ENCODE data around the gene GMPPA. TPM values are rescaled to one million over a fixed set of nuclear protein-coding genes. Genes with fewer than 3 reads are reported as not detected.
A peak's percentile ranks its signal among the peaks of the same experiment; 100 is the strongest.

The GMPPA gene
- total RNA-seq, 4 donors from 2014 or later = 16.2 to 32.6 (median 19.9) TPM

DNA sequence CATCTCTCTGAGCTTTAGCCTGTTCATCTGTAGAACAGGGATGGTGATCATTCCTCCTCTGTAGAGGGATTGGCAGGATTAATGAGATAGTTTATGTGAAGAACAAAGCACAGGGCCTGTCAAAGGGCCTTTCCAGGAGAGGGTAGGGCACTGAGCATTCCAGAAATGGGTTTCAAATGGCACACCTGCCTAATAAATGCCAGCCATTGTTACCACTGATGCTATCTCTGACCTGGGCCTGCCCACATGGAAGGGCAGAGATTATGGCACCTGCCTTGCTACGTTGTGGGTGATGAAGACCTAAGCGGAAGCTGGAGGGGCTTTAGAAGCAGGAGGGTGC lies 31.0 kb upstream of the GMPPA start:
- Histone ChIP-seq H3K36me3 (peaks cover 14 to 70% (median 44%) of the 10 kb centered on the region in 4 donors), H3K4me1 (peaks cover 42 to 95% (median 89%) of the 10 kb centered on the region in 4 donors)
- WGBS = 60% methylated on average over 2 of the region's 2 CpGs

DNA sequence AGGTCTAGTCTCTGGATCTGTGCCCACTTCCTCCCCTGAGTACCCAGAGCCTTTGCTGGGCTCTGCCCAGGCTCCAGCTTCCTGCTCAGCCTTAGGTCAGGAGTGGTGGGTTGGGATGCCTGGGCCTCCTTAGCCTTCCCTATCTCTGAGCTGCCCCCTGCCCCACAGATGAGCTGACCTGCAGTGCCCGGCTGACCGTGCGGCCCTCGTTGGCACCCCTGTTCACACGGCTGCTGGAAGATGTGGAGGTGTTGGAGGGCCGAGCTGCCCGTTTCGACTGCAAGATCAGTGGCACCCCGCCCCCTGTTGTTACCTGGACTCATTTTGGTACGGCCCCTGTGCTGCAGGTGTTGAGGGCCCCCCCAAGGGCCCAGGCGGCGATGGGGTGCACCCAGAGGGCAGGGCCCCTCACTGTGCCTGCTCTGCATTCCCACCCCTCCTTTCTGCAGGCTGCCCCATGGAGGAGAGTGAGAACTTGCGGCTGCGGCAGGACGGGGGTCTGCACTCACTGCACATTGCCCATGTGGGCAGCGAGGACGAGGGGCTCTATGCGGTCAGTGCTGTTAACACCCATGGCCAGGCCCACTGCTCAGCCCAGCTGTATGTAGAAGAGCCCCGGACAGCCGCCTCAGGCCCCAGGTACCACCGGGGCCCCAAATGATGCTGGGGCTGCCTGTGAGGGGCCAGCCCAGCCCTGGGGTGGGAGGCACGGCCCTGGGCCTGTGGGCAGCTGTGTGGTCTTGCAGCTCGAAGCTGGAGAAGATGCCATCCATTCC lies 30.1 kb upstream of the GMPPA start:
- no peak for DNase-seq (ENCODE audit: extremely low spot score)
- WGBS = 67% methylated on average over 3 of the region's 23 CpGs
- Histone ChIP-seq H3K27me3 (no peaks in the 10 kb centered on the region), H3K4me1 (peaks cover 42 to 93% (median 83%) of the 10 kb centered on the region in 4 donors), H3K4me3 (no peak overlapping the region), H3K36me3 (peaks cover 16 to 71% (median 49%) of the 10 kb centered on the region in 4 donors), H3K9me3 (no peaks in the 10 kb centered on the region), H3K27ac (replicated peaks in 1 of 4) (peak overlapping the region; percentile 94 to 99 (median 96))
- TF ChIP-seq CTCF (IDR thresholded peaks at IDR 0.05) = no peak
- TF ChIP-seq POLR2A (IDR thresholded peaks at IDR 0.05; ENCODE audit: low read depth) = no peak
- TF ChIP-seq EP300 (IDR thresholded peaks at IDR 0.05) = no peak
- TF ChIP-seq POLR2AphosphoS5 (IDR thresholded peaks at IDR 0.05) = no peak
- intact Hi-C loops (cut with DNase I) = no loop called here

More for the DNA sequence above, 31.0 kb upstream of the GMPPA start:
- intact Hi-C loops (cut with DNase I) = no loop called here
- no peaks in the 10 kb centered on the region for H3K9me3 ChIP-seq
- no peaks in the 10 kb centered on the region for H3K27me3 ChIP-seq
- DNase-seq (ENCODE audit: extremely low spot score) = no peak
- peak overlapping the region; percentile 94 to 99 (median 96) for H3K27ac ChIP-seq (replicated peaks in 1 of 4)
- no peak overlapping the region for H3K4me3 ChIP-seq
- TF ChIP-seq POLR2AphosphoS5 (IDR thresholded peaks at IDR 0.05) (peak in 1 of 2 donors; percentile 38), POLR2A (IDR thresholded peaks at IDR 0.05; ENCODE audit: low read depth) (no peak), CTCF (IDR thresholded peaks at IDR 0.05) (no peak), EP300 (IDR thresholded peaks at IDR 0.05) (no peak)

DNA sequence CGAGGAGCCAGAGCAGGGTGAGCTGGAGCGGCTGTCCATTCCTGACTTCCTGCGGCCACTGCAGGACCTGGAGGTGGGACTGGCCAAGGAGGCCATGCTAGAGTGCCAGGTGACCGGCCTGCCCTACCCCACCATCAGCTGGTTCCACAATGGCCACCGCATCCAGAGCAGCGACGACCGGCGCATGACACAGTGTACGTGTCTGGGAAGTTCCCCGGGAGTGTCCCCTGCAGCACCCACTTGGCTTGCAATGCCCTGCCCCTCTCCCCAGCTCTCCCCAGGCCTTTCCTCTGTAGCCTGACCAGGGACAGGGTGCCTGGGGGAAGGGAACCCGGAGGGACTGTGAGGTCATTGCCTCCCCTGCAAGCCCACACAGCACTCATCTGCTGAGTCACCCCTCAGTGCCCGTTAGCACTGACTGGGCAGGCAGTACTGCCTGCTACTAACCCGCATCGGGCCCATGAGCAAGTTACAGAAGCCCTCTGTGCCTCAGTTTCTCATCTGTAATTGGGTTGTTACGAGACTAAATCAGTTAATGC lies 29.4 kb upstream of the GMPPA start:
- intact Hi-C loops (cut with DNase I) = no loop called here
- Histone ChIP-seq H3K36me3 (peaks cover 18 to 74% (median 51%) of the 10 kb centered on the region in 4 donors), H3K4me3 (no peak overlapping the region), H3K9me3 (no peaks in the 10 kb centered on the region), H3K4me1 (peaks cover 36 to 93% (median 79%) of the 10 kb centered on the region in 4 donors), H3K27me3 (no peaks in the 10 kb centered on the region), H3K27ac (replicated peaks in 1 of 4) (peak overlapping the region; percentile 94 to 99 (median 96))
- TF ChIP-seq POLR2A (IDR thresholded peaks at IDR 0.05; ENCODE audit: low read depth) (no peak), EP300 (IDR thresholded peaks at IDR 0.05) (no peak), POLR2AphosphoS5 (IDR thresholded peaks at IDR 0.05) (peak; percentile 43 to 47)
- WGBS = 92% methylated on average over 9 of the region's 16 CpGs
- no peak for DNase-seq (ENCODE audit: extremely low spot score)

- intact Hi-C loops (cut with DNase I) = no loop called here
- H3K27me3 ChIP-seq = peaks cover 0 to under 1% (median 0%) of the 10 kb centered on the region in 4 donors
- no peaks in the 10 kb centered on the region for H3K9me3 ChIP-seq
- H3K4me3 ChIP-seq = no peak overlapping the region
- TF ChIP-seq POLR2A (IDR thresholded peaks at IDR 0.05; ENCODE audit: low read depth) = no peak
- TF ChIP-seq CTCF (IDR thresholded peaks at IDR 0.05) = no peak
- TF ChIP-seq EP300 (IDR thresholded peaks at IDR 0.05) = no peak
- TF ChIP-seq POLR2AphosphoS5 (IDR thresholded peaks at IDR 0.05) = no peak
- WGBS = 51% methylated on average over 4 of the region's 4 CpGs
- H3K27ac ChIP-seq (replicated peaks in 1 of 4) = peak overlapping the region; percentile 62 to 99 (median 94)
- peaks cover 26 to 93% (median 71%) of the 10 kb centered on the region in 4 donors for H3K4me1 ChIP-seq
- no peak for DNase-seq (ENCODE audit: extremely low spot score)
- peaks cover 15 to 72% (median 41%) of the 10 kb centered on the region in 4 donors for H3K36me3 ChIP-seq
Measured at GRCh38 chr2:219470429-219470828, 28.3 kb upstream of the GMPPA start.

Measured in esophagus muscularis mucosa (tissue), 4 donors.